H1 (cell line): Measurements from ENCODE around the gene ALPK3. TPM values are rescaled to one million over a fixed set of nuclear protein-coding genes. Genes with fewer than 3 reads are reported as not detected.

Source experiments
- EP300 ChIP-seq, 2 experiments: IDR thresholded peaks; 1 replicate in 1 of 2; 2 replicates in 1 of 2; pipeline ENCODE4 v1.6.1; 2011 to 2012; ENCODE audit warnings: low read depth in 2 of 2, low read length in 2 of 2, mild to moderate bottlenecking in 2 of 2, borderline replicate concordance in 1 of 2, inconsistent platforms in 1 of 2, moderate library complexity in 1 of 2
- GTF2F1 ChIP-seq: IDR thresholded peaks from 2 replicates; pipeline ENCODE4 v1.6.1; 2012; ENCODE audit warnings: low read depth, low read length, improper control_type of control experiment, borderline replicate concordance
- RXRA ChIP-seq: IDR thresholded peaks from 2 replicates; pipeline ENCODE4 v1.6.1; 2011; ENCODE audit warnings: low read depth, mild to moderate bottlenecking, low read length, moderate library complexity; ENCODE audit not compliant: insufficient read depth
- polyA plus RNA-seq, 7 experiments: library from polyadenylated mRNA; depleted of rRNA in 3 of 7; stranded (reverse) in 5 of 7; unstranded in 2 of 7; fragments of >200 nt in 5 of 7; fragments of 200-250 nt in 2 of 7; gene quantifications; 1 replicate in 5 of 7; 2 replicates in 1 of 7; 4 replicates in 1 of 7; pipeline versions ENCODE4 v1.2.1 to v1.2.3, GENCODE V29; 2011 to 2013; ENCODE audit warnings: missing spikeins in 2 of 7, mixed read lengths in 2 of 7
- total RNA-seq: library from RNA; stranded (reverse); fragmentation: NEBNext Ultra II Directional; extraction: Animal tissue kit (Norgen Biotek cat#: 25700); gene quantifications from 2 replicates; pipeline ENCODE4 v1.2.1, GENCODE V29; 2021

The ALPK3 gene
- total and polyA plus RNA-seq, 2 of the 8 experiments (the other 6 are each of a cell fraction or from before 2014, with no cell fraction given), result 4.4 to 19.2 TPM

GRCh38 chr15:84823282-84823878 is 6.2 kb downstream of the ALPK3 start (continued):
- TF ChIP-seq EP300 (IDR thresholded peaks at IDR 0.05; ENCODE audit: borderline replicate concordance in 1 of 2, low read depth in 2 of 2, low read length in 2 of 2) (no peak), GTF2F1 (no peak), RXRA (no peak)
